Gastroesophageal sphincter (tissue), 4 donors: ENCODE results near the gene PRRG2. TPM values are rescaled to one million over a fixed set of nuclear protein-coding genes. Genes with fewer than 3 reads are reported as not detected.
A peak's percentile ranks its signal among the peaks of the same experiment; 100 is the strongest.

Experiments
- ATAC-seq: fragments of 150-250 bp; one replicate; pipeline ENCODE4 v1.9.1; 2016; ENCODE audit warnings: mild to moderate bottlenecking, moderate library complexity
- H3K27ac ChIP-seq, 4 donors: fragments of 200-600 bp; sonication (generic) in 3 of 4; 1 replicate in 3 of 4; 2 replicates in 1 of 4; pipeline ENCODE4 v1.5.1; 2016 to 2019
- H3K27me3 ChIP-seq: fragments of 200-600 bp; sonication (generic); one replicate; pipeline ENCODE4 v1.5.1; 2019
- H3K36me3 ChIP-seq, 2 donors: fragments of 200-600 bp; sonication (generic); one replicate each; pipeline ENCODE4 v1.5.1; 2019; ENCODE audit warnings: control low read depth in 1 of 2
- H3K4me1 ChIP-seq, 3 donors: fragments of 200-600 bp; sonication (generic); 1 replicate in 2 of 3; 2 replicates in 1 of 3; pipeline ENCODE4 v1.5.1; 2016 to 2019; ENCODE audit warnings: control low read depth in 2 of 3
- H3K4me3 ChIP-seq, 2 donors: fragments of 200-600 bp; sonication (generic); one replicate each; pipeline ENCODE4 v1.5.1; 2019; ENCODE audit warnings: mild to moderate bottlenecking in 1 of 2, moderate library complexity in 1 of 2
- H3K9me3 ChIP-seq, 3 donors: fragments of 200-600 bp; sonication (generic); one replicate each; pipeline ENCODE4 v1.5.1; 2017 to 2019; ENCODE audit warnings: control low read depth in 2 of 3
- EP300 ChIP-seq: sonication (generic); formaldehyde crosslinking; IDR thresholded peaks from one replicate; pipeline ENCODE4 v1.6.1; 2017; ENCODE audit warnings: antibody characterized with exemption, mild to moderate bottlenecking
- POLR2A ChIP-seq, 2 donors: fragments of 450-650 bp; IDR thresholded peaks; one replicate each; pipeline ENCODE4 v1.6.1; 2017; ENCODE audit warnings: antibody characterized with exemption in 2 of 2, mild to moderate bottlenecking in 2 of 2, moderate library complexity in 1 of 2
- POLR2AphosphoS5 ChIP-seq: sonication (generic); formaldehyde crosslinking; IDR thresholded peaks from one replicate; pipeline ENCODE4 v1.6.1; 2017; ENCODE audit warnings: antibody characterized with exemption
- WGBS, 2 donors: methylation state at CpG; one replicate each; pipeline ENCODE4 v1.1.5; 2018; ENCODE audit warnings: low coverage in 1 of 2; 5-methylcytosine and 5-hydroxymethylcytosine counted together
- total RNA-seq, 4 donors: library from RNA; depleted of rRNA; stranded (reverse); fragments of >200 nt; gene quantifications; one replicate each; pipeline ENCODE4 v1.1.0, GENCODE V29; 2016
- TF ChIP-seq, protein P1 (sequence below), 4 experiments: fragments of 200-600 bp in 2 of 4; fragments of 450-650 bp in 2 of 4; sonication (generic) in 1 of 4; IDR thresholded peaks; one replicate each; pipeline ENCODE4 v1.5.1; 2017 to 2019; ENCODE audit warnings: antibody characterized with exemption in 4 of 4, mild to moderate bottlenecking in 2 of 4, moderate library complexity in 2 of 4

The PRRG2 gene
- total RNA-seq, 4 donors from 2014 or later, result 1.0 to 1.1 TPM; not detected in 2

DNA sequence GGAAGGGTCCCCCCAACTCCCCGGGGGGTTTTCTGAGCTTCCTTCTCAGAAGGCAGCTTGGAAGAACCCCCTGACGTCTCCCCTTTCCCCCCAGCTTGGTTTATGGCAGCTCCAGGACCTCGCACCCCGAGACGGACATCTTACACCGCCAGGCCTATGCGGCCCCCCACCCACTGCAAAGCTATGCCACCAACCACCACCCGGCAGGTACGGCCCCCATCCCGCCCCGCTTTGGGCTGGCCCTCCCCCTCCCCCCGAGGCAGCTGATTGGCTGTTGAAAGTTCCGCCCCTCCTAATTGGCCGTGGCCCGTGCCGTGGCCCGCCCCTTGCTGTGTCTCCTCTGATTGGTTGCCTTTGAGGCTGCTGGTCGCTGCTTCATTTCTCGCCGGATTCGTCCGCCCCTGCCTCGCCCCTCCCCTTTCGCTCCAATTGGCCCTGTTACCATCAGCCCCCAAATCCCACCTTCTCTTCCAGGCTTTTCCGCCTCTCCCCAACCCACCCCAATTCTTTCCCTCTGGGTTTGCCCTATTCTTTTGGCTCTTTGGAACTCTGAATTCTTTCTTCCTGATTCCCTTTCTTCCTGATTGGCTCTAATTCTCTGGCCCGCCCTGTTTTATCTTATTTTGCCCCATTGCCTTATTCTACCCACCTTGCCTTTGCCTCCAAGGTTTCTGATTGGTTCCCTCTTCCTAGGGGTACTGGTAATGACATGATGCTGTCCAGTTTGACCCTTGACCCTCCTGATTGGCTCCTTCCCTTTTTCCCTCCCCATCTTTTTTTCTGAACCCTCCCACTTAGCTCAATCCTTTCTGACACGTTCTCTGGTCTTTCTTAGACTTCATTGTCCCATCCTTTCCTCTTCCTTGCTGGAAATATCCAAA is 12.4 kb downstream of the PRRG2 start:
- Histone ChIP-seq H3K9me3 (no peaks in the 10 kb centered on the region), H3K36me3 (peaks cover 0 to 45% of the 10 kb centered on the region in 2 donors), H3K27me3 (no peaks in the 10 kb centered on the region), H3K27ac (peak overlapping the region; percentile 78 to 98 (median 94)), H3K4me1 (peaks cover 0 to 53% (median 12%) of the 10 kb centered on the region in 3 donors), H3K4me3 (peak overlapping the region; percentile 30 to 94)
- ATAC-seq, result peak; percentile 84
- 4 to 36% methylated on average over 3 to 18 of the region's 27 CpGs for WGBS, 2 donors
- TF ChIP-seq, protein P1, sequence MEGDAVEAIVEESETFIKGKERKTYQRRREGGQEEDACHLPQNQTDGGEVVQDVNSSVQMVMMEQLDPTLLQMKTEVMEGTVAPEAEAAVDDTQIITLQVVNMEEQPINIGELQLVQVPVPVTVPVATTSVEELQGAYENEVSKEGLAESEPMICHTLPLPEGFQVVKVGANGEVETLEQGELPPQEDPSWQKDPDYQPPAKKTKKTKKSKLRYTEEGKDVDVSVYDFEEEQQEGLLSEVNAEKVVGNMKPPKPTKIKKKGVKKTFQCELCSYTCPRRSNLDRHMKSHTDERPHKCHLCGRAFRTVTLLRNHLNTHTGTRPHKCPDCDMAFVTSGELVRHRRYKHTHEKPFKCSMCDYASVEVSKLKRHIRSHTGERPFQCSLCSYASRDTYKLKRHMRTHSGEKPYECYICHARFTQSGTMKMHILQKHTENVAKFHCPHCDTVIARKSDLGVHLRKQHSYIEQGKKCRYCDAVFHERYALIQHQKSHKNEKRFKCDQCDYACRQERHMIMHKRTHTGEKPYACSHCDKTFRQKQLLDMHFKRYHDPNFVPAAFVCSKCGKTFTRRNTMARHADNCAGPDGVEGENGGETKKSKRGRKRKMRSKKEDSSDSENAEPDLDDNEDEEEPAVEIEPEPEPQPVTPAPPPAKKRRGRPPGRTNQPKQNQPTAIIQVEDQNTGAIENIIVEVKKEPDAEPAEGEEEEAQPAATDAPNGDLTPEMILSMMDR (IDR thresholded peaks at IDR 0.05), result no peak
- no peak for TF ChIP-seq POLR2A (IDR thresholded peaks at IDR 0.05)
- TF ChIP-seq POLR2AphosphoS5, result no peak
- no peak for TF ChIP-seq EP300

DNA sequence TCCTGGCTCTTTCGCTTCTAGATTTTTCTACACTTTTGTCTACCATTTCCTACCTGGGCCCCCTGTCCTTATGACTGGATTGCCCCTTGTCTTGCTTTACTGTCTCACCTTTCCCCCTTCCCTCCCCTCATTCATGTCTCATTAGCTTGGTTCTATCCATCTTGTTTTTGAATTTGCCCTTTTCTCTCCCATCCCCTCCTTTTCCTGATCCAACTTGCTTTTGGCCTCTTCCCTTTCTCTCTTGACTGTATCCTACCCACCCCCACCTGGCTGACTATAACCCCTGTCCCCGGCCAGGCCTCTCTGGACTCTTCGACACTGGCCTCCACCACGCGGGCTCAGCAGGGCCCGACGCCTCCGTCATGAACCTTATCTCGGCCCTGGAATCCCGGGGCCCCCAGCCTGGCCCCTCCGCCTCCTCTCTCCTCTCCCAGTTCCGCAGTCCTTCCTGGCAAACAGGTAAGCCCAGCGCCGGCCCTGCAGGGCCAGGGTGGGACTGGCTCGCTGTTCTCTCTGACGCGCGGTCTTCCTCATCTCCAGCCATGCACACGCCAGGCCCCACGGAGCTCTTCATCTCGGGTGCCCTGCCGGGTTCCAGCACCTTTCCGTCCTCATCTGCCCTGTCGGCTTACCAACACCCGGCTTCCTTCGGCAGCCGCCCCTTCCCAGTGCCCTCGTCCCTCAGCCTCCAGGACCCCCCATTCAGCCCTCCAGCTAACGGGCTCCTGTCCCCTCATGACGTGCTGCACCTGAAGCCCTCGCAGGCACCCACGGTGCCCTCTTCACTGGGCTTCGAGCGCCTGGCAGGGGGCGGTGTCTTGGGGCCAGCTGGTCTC is 13.3 kb downstream of the PRRG2 start:
- peaks cover 0 to 55% of the 10 kb centered on the region in 2 donors for H3K36me3 ChIP-seq
- WGBS, 2 donors, result 84 to 90% methylated on average over 1 to 7 of the region's 35 CpGs
- ATAC-seq, result no peak
- peaks cover 0 to 53% (median 12%) of the 10 kb centered on the region in 3 donors for H3K4me1 ChIP-seq
- no peaks in the 10 kb centered on the region for H3K27me3 ChIP-seq
- H3K4me3 ChIP-seq, result no peak overlapping the region
- H3K9me3 ChIP-seq, result no peaks in the 10 kb centered on the region
- TF ChIP-seq POLR2AphosphoS5 (no peak), EP300 (no peak)
- TF ChIP-seq, protein P1 (IDR thresholded peaks at IDR 0.05), result no peak
- peak overlapping the region; percentile 78 to 98 (median 94) for H3K27ac ChIP-seq

DNA sequence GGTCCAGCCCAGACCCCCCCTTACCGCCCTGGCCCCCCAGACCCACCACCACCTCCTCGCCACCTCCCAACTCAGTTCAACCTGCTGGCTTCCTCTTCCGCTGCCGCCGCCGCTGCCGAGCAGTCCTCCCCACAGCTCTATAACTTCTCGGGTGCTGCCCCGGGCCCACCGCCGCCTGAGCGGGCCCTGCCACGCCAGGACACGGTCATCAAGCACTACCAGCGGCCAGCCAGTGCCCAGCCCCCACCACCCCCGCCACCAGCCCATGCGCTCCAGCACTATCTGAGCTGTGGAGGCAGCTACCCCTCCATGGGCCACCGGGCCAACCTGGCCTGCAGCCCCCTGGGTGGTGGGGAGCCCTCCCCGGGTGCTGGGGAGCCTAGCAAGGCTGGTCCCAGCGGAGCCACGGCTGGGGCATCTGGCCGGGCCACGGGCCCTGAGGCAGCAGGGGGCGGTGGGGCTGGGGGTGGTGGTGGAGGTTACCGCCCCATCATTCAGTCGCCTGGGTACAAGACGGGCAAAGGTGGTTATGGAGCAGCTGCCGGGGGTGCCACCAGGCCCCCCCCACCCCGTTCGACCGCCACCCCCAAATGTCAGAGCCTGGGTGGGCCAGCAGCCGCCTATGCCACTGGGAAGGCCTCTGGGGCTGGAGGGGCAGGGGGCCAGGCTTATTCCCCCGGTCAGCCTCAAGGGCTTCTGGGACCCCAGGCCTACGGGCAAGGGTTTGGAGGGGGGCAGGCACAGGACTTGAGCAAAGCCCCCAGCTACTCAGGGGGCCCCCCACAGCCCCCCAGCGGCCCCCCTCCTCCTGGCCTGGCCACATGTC is 14.1 kb downstream of the PRRG2 start:
- Histone ChIP-seq H3K27me3 (no peaks in the 10 kb centered on the region), H3K4me3 (no peak overlapping the region), H3K27ac (peak overlapping the region in 3 of 4 donors; percentile 92 to 98 (median 95)), H3K4me1 (peaks cover 0 to 46% (median 12%) of the 10 kb centered on the region in 3 donors), H3K36me3 (peaks cover 0 to 63% of the 10 kb centered on the region in 2 donors), H3K9me3 (no peaks in the 10 kb centered on the region)
- no peak for ATAC-seq
- TF ChIP-seq POLR2A (IDR thresholded peaks at IDR 0.05), result no peak
- no peak for TF ChIP-seq POLR2AphosphoS5
- no peak for TF ChIP-seq EP300
- TF ChIP-seq, protein P1 (IDR thresholded peaks at IDR 0.05), result no peak
- WGBS, 2 donors, result 100% methylated on average over 1 of the region's 35 CpGs; no CpG with 5 or more reads in 1 of the 2 donors

DNA sequence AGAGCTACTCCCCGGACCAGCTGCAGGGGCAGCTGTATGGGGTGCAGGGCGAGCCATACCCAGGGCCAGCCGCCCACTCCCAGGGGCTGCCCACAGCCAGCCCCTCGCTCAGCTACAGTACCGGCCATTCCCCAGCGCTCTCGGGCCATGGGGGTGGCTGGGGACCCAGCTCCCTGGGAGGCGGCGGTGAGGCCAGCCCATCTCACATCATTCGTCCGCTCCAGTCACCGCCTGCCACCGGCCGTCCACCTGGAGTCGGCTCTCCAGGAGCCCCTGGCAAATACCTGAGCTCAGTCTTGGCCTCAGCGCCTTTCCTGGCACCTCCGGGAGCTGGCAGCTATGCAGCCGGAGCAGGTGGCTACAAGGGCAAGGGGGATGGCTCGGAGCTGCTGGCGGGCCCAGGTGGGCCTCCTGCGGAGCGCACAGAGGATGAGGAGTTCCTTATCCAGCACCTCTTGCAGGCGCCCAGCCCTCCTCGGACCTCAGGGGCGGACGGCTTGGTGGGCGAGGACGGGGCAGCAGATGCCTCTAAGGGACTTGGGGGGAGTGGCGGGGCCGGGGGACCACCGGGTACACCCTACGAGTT is 14.8 kb downstream of the PRRG2 start:
- Histone ChIP-seq H3K4me1 (peaks cover 0 to 40% (median 12%) of the 10 kb centered on the region in 3 donors), H3K27me3 (no peaks in the 10 kb centered on the region), H3K9me3 (no peaks in the 10 kb centered on the region), H3K27ac (peak overlapping the region in 2 of 4 donors; percentile 92 to 95), H3K4me3 (no peak overlapping the region), H3K36me3 (peaks cover 0 to 70% of the 10 kb centered on the region in 2 donors)
- WGBS, 2 donors, result no CpG with 5 or more reads among the region's 32 CpGs
- TF ChIP-seq, protein P1 (IDR thresholded peaks at IDR 0.05), result no peak
- TF ChIP-seq POLR2A (IDR thresholded peaks at IDR 0.05), result no peak
- no peak for TF ChIP-seq POLR2AphosphoS5
- no peak for ATAC-seq
